SK-MEL-5 (cell line): ENCODE results near the gene SBF2. TPM values are rescaled to one million over a fixed set of nuclear protein-coding genes. Genes with fewer than 3 reads are reported as not detected.
"Not testable (repeated sequence)": the region's sequence is repeated elsewhere in the genome, so short reads cannot be mapped to it uniquely, and the experiment has no call there.

Experiments
- DNase-seq: peaks from one replicate; pipeline ENCODE4 v3.0.0-alpha.2; 2016; ENCODE audit warnings: low read depth, low spot score
- in situ Hi-C: cut with HindIII; loops from 2 replicates; pipeline ENCODE4 v1.10.0; 2016; ENCODE audit warnings: low sequenced_read_pairs, high pct_unique_total_duplicates, low pct_unique_long_range_greater_than_20kb
- total RNA-seq: library from RNA; depleted of rRNA; stranded (reverse); fragments of >200 nt; shearing (Covaris generic); gene quantifications from 2 replicates; pipeline ENCODE4 v1.2.3, GENCODE V29; 2014

The SBF2 gene
- total RNA-seq, 1 experiment from 2014 or later = 29.6 TPM

GRCh38 chr11:9977554-9977953 lies 316.5 kb downstream of the SBF2 start:
- in situ Hi-C loops = no loop called here
- DNase-seq = no peak

- in situ Hi-C loops = no loop called here
- no peak for DNase-seq
Measured at GRCh38 chr11:9974375-9974774, 319.6 kb downstream of the SBF2 start.

GRCh38 chr11:9973921-9974320 lies 320.1 kb downstream of the SBF2 start:
- DNase-seq = no peak
- in situ Hi-C loops = no loop called here

GRCh38 chr11:9972989-9973388 lies 321.0 kb downstream of the SBF2 start:
- in situ Hi-C loops = no loop called here
- DNase-seq = peak; percentile 68

GRCh38 chr11:9971894-9972293 lies 322.1 kb downstream of the SBF2 start:
- no peak for DNase-seq
- in situ Hi-C loops = no loop called here

GRCh38 chr11:9969068-9969467 lies 325.0 kb downstream of the SBF2 start:
- in situ Hi-C loops = no loop called here
- no peak for DNase-seq

- in situ Hi-C loops = no loop called here
- DNase-seq = no peak
Measured at GRCh38 chr11:9962722-9963121, 331.3 kb downstream of the SBF2 start.

GRCh38 chr11:9957072-9957471 lies 336.9 kb downstream of the SBF2 start:
- no peak for DNase-seq
- in situ Hi-C loops = no loop called here

GRCh38 chr11:9956483-9956882 lies 337.5 kb downstream of the SBF2 start:
- in situ Hi-C loops = no loop called here
- no peak for DNase-seq

GRCh38 chr11:9955391-9955790 lies 338.6 kb downstream of the SBF2 start:
- in situ Hi-C loops = no loop called here
- no peak for DNase-seq

GRCh38 chr11:9953994-9954626 lies 339.9 kb downstream of the SBF2 start:
- in situ Hi-C loops = no loop called here
- DNase-seq = peak; percentile 48

GRCh38 chr11:9952511-9953196 lies 341.4 kb downstream of the SBF2 start:
- in situ Hi-C loops = no loop called here
- DNase-seq = no peak

- in situ Hi-C loops = no loop called here
Measured at GRCh38 chr11:9951807-9952206, 342.2 kb downstream of the SBF2 start.

GRCh38 chr11:9950462-9950861 lies 343.6 kb downstream of the SBF2 start:
- in situ Hi-C loops = no loop called here
- DNase-seq = no peak

More at GRCh38 chr11:9951807-9952206, 342.2 kb downstream of the SBF2 start:
- no peak for DNase-seq

- DNase-seq = no peak
- in situ Hi-C loops = no loop called here
Measured at GRCh38 chr11:9947231-9947864, 346.7 kb downstream of the SBF2 start.

GRCh38 chr11:9945680-9946079 lies 348.3 kb downstream of the SBF2 start:
- in situ Hi-C loops, DNase-seq: not testable (repeated sequence)

GRCh38 chr11:9943386-9944110 lies 350.5 kb downstream of the SBF2 start:
- in situ Hi-C loops = no loop called here
- no peak for DNase-seq

GRCh38 chr11:9941991-9942390 lies 352.0 kb downstream of the SBF2 start:
- no peak for DNase-seq
- in situ Hi-C loops = no loop called here
